ENCODE results near the gene SLC19A1.
A peak's percentile ranks its signal among the peaks of the same experiment; 100 is the strongest.

The SLC19A1 gene

DNA sequence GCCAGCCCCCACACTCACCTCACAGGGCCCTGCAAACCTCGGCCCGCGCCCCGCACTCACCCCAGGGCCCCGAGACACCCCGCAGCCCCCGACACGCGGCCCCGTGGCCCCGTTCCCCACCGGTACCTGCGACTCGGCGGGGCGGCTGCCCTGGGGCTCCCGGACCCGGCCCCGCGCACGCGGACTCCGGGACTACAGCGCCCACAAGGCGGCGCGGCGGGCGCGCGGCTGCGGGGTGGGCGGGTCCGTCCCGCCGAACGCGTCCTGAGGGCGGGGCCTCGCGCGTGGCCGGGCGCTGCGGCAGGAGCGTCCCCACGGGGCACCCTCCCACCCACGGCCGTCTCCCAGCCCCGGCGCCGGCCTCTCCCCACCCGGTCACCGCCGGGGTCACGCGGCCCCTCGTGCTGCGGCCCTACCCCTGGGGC is at the start of gene SLC19A1:
SLC19A1 (minus strand) TSS at position 199 of the 425 bp plus-strand sequence. CDS start 4,481 bp downstream, outside the sequence.
- DNase-seq: peak; percentile 53

DNA sequence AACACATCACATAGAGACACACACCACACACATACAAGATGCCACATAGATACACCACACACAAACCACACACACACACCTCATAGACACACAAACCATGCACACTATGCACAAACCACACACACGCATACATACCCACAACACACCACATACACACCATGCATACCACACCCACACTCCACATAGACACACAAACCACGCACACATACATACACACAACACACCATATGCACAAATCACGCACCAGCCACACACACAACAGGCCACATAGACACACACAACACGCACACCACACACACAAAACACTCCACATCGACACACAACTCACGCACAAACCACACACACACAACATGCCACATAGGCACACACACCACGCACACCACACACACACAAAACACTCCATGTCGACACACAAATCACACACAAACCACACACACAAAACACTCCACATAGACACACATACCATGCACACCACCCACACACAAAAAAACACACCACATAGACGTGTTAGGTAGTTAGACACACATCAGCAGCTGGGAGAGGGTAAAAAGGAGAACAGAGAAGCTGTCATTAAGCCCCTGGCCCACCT is 49.5 kb upstream of the SLC19A1 start:
- no peak for DNase-seq

- no peak for DNase-seq
Measured at GRCh38 chr21:45590726-45591618, 48.7 kb upstream of the SLC19A1 start.

GRCh38 chr21:45590246-45590725 is 48.0 kb upstream of the SLC19A1 start:
- DNase-seq: no peak

GRCh38 chr21:45589686-45590245 is 47.5 kb upstream of the SLC19A1 start:
- no peak for DNase-seq

GRCh38 chr21:45588871-45589491 is 46.7 kb upstream of the SLC19A1 start:
- DNase-seq: no peak

DNA sequence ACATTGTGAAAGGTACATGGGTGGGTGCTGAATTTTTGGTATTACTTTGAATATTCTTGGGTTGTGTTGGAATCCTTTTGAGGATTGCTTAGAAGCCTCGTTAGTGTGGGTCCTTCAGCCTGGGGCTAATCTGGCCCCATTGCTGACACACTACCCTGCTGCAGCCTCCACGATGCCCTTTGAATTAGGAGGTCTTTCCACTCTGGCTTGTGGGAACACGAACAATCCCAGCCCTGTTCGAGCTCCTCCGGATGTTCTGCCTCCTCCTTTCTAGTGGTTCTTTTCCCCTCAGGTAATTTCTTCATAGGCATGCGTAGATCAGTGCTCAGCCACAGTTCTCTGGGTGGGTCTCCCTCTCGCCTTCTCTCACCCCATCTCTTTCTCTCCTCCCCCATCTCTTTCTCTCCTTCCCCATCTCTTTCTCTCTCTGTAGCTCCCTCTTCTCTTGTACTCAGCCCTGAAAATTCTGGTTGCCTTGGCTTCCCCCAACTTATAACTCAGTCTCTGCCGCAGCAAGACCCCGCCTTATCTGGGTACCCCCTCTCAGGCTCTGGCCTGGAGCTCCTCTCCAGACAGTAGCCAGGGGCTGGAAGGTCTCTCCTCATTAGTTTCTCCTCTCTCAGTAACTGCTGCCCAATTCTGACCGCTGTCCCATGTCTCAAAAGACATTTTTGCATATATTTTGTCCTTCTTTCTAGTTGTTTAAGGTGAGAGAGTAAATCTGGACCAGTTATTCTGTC is 46.0 kb upstream of the SLC19A1 start:
- DNase-seq: no peak

GRCh38 chr21:45586289-45586858 is 44.1 kb upstream of the SLC19A1 start:
- DNase-seq: no peak

DNA sequence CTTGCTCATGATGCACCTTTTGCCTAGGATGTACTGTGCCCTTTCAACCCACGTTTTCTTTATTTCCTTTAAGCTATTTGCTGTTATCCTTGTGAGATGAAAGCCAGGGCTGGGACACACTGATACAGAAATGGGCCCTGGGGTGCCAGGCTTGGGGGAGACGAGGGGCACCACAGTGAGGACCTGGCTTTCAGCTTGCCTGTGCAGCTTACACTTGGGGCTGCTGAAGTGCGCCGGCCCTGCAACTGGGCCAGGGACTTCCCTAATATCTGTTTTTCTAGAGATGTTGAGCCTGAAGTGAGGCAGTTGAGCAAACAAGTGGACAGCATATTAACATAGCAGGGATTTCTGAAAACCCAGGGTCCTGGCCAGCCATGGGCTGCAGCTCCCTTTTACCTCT is 42.5 kb upstream of the SLC19A1 start:
- DNase-seq: no peak

GRCh38 chr21:45583831-45584509 is 41.7 kb upstream of the SLC19A1 start:
- DNase-seq: no peak

DNA sequence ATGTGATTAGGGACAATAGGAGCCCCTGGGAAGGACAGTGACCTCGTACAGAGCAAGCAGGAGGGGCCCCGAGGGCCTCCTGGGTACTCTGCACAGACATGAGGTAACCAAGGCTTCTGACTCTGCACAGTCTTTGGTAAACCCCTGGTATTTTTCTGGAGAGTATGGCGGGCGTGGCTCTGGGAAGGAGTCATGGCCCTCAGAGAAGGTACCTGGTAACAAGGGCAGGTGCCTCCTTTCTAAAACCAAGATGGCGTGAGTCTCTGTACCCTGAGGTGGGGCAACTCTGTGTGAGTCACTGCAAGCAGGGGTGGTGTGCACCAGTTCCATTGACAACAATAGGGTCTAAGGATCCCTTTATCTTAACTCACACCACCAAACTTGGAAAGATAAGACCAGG is 39.9 kb upstream of the SLC19A1 start:
- no peak for DNase-seq

- no peak for DNase-seq
Measured at GRCh38 chr21:45581322-45581712, 39.1 kb upstream of the SLC19A1 start.

GRCh38 chr21:45580576-45581321 is 38.5 kb upstream of the SLC19A1 start:
- DNase-seq: no peak

DNA sequence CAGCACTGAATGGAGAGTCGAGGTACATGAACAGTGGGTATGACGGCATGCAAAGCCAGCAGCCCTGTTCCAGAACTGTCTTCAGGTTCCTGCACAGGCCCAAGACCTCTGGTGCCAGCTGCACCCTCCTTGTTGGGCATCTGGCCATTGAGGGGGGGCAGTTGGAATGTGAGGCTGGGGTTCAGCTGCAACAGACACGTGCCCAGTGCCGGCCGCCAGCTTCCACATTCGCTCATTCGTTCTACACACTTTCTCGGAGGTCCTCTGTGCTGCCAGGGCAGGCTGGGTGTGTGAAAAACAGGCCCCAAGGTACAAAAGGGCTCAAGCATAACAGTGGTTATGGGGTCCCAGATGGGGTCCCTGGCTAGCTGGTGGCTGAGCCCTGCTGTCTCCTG is 37.9 kb upstream of the SLC19A1 start:
- no peak for DNase-seq

DNA sequence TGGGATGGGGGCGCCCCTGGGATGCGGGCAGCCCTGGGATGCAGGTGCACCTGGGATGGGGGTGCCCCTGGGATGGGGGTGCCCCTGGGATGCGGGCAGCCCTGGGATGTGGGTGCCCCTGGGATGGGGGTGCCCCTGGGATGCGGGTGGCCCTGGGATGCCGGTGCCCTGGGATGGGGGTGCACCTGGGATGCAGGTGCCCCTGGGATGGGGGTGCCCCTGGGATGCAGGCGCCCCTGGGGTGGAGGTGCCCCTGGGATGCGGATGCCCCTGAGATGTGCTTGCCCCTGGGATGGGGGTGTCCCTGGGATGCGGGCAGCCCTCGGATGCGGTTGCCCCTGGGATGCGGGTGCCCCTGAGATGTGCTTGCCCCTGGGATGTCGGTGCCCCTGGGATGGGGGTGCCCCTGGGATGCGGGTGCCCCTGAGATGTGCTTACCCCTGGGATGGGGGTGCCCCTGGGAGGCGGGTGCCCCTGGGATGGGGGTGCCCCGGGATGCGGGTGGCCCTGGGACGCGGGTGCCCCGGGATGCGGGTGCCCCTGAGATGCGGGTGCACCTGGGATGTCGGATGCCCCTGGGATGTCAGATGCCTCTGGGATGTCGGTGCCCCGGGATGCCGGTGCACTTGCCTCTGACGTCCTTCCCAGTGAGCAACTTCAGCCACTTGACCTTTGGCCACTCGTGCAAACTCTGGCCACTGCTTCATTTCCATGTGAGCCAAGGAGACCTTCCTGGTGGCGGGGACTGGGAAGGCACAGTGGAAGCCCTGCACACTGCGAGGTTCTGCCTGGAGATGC is 37.3 kb upstream of the SLC19A1 start:
- DNase-seq: no peak

DNA sequence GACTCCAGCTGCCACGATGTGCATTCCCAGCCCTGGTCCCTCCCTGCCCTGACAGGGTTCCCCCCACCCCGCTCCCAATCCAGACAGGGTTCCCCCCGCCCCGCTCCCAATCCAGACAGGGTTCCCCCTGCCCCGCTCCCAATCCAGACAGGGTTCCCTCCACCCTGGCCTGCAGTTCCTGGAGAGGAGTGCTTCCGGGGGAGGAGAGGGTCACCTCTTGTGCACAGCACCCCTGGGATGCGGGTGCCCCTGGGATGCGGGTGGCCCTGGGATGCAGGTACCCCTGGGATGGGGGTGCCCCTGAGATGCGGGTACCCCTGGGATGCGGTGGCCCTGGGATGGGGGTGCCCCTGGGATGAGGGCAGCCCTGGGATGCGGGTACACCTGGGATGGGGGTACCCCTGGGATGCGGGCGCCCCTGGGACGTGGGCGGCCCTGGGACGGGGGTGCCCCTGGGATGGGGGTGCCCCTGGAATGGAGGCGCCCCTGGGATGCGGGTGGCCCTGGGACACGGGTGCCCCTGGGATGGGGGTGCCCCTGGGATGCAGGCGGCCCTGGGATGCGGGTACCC is 36.7 kb upstream of the SLC19A1 start:
- no peak for DNase-seq

GRCh38 chr21:45578176-45578801 is 36.0 kb upstream of the SLC19A1 start:
- no peak for DNase-seq

DNA sequence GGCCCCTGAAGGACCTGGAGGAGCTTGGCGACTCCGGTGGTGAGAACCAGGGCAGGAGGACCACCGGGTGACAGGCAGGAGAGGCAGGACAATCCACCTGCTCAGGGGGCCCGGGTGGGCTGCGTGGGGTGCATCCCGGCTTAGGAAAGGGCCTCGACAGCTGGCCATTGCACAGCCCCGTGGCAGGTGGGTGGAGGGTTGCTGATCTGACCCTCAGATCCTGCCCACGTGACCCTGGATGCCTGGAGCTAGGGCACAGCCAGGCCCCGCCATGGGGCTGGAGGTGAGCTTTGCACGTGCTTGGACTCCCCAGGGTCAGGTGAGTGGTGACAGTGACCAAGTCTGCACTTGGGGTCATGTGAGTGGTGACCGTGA is 35.5 kb upstream of the SLC19A1 start:
- no peak for DNase-seq
